Left lung (tissue), 10 donors: ENCODE measurements around the gene NUTM2A. TPM values are rescaled to one million over a fixed set of nuclear protein-coding genes. Genes with fewer than 3 reads are reported as not detected.
"Not testable (repeated sequence)": the region's sequence is repeated elsewhere in the genome, so short reads cannot be mapped to it uniquely, and the experiment has no call there.

Source experiments
- ATAC-seq: fragments of 200-7000 bp; cut with Tn5 transposase; one replicate; pipeline ENCODE4 v1.9.1; 2020; ENCODE audit warnings: moderate library complexity
- DNase-seq, 4 donors: peaks; one replicate each; pipeline ENCODE4 v3.0.0-alpha.2; 2013 to 2020
- H3K27ac ChIP-seq, 2 donors: fragments of 200-600 bp; sonication (generic) in 1 of 2; one replicate each; pipeline versions ENCODE4 v1.5.0 to v1.8.0; 2020 to 2021
- H3K27me3 ChIP-seq, 2 donors: fragments of 200-600 bp; sonication (generic) in 1 of 2; one replicate each; pipeline versions ENCODE4 v1.5.0 to v1.8.0; 2020 to 2021
- H3K36me3 ChIP-seq, 2 donors: fragments of 200-600 bp; sonication (generic) in 1 of 2; one replicate each; pipeline versions ENCODE4 v1.5.0 to v1.8.0; 2020 to 2021
- H3K4me1 ChIP-seq, 2 donors: fragments of 200-600 bp; one replicate each; pipeline ENCODE4 v1.8.0; 2021
- H3K4me3 ChIP-seq, 2 donors: fragments of 200-600 bp; sonication (generic) in 1 of 2; one replicate each; pipeline versions ENCODE4 v1.5.0 to v1.8.0; 2020 to 2021; ENCODE audit warnings: mild to moderate bottlenecking in 1 of 2
- H3K9me3 ChIP-seq, 2 donors: fragments of 200-600 bp; sonication (generic) in 1 of 2; one replicate each; pipeline versions ENCODE4 v1.5.0 to v1.8.0; 2020 to 2021
- intact Hi-C, 2 donors: fragments of 100-400 bp; cut with DNase I; formaldehyde crosslinking; loops; one replicate each; pipeline versions ENCODE4 v1.11.2 to v1.14.2; 2022
- polyA plus RNA-seq, 6 donors: library from polyadenylated mRNA; unstranded; fragments of 120-200 nt; gene quantifications; one replicate each; pipeline ENCODE4 v1.2.1, GENCODE V29; 2013; ENCODE audit not compliant: insufficient read length in 6 of 6
- total RNA-seq, 2 donors: library from RNA; stranded (reverse); fragmentation: NEBNext Ultra II Directional; extraction: Animal tissue kit (Norgen Biotek cat#: 25700); gene quantifications; one replicate each; pipeline ENCODE4 v1.2.1, GENCODE V29; 2021
- donor health status: DM: no; HTN: yes; CAD: no.
- donor health status: DM: no; HTN: no; CAD: no.

The NUTM2A gene
- total and polyA plus RNA-seq, 8 donors, result 0.20 to 4.7 (median 2.8) TPM

GRCh38 chr10:87216120-87216519 is 9.1 kb upstream of the NUTM2A start:
- Histone ChIP-seq H3K4me1 (peaks cover 0 to 11% of the 10 kb centered on the region in 2 donors), H3K27ac (peak overlapping the region in 1 of 2 donors; percentile 45)
- H3K9me3 ChIP-seq, H3K4me3 ChIP-seq, H3K36me3 ChIP-seq, intact Hi-C loops, H3K27me3 ChIP-seq: not testable (repeated sequence)
- DNase-seq, result peak in 1 of 4 donors; percentile 78
- ATAC-seq, result peak; percentile 65

DNA sequence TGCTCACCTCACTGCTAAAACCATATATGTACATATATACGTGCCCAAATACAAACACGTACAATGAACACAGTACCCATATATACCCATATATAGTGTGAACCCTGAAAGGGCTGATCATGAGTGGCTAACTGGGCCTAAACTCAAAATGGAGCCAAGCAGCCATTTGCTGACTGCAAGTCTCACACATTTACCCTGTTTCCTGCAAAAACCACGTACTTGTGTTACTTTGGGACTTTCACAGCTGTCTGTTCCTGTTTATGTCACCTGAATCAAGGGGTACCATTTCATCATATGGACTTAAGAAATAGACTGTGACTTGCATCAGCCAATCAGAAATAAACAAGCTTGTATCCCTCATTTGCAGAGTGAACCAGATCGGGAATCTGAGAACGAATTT is 5.9 kb upstream of the NUTM2A start:
- intact Hi-C loops, DNase-seq, H3K4me3 ChIP-seq, H3K27me3 ChIP-seq, H3K27ac ChIP-seq, H3K36me3 ChIP-seq, ATAC-seq, H3K9me3 ChIP-seq: not testable (repeated sequence)
- H3K4me1 ChIP-seq, result peaks cover 0 to 11% of the 10 kb centered on the region in 2 donors

DNA sequence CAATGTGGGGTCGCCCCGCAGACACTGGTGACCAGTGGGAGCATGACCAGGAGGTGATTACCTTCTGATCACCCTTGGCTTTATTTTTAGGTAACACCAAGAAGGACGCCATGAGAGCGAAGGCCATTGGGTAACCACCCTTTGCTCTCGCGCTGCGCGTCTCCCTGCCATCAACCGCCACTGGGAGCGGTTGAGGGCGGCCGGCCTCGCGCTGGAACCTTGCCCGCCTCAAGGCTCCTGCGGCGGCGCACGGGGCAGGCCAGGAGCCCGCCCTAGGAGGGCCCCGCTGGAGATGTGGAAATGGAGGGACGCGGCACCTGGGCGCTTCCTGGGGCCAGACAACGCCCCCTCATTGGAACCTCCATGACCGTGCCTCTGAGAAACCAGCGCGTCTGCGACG is 2.5 kb upstream of the NUTM2A start:
- ATAC-seq, intact Hi-C loops: not testable (repeated sequence)

GRCh38 chr10:87228247-87228646 is 3.0 kb downstream of the NUTM2A start:
- H3K27me3 ChIP-seq, H3K36me3 ChIP-seq, H3K4me3 ChIP-seq, H3K9me3 ChIP-seq, H3K4me1 ChIP-seq, H3K27ac ChIP-seq, intact Hi-C loops, ATAC-seq, DNase-seq: not testable (repeated sequence)

More for the DNA sequence above, 2.5 kb upstream of the NUTM2A start:
- not testable (repeated sequence) for H3K27me3 ChIP-seq, H3K36me3 ChIP-seq, H3K4me1 ChIP-seq, DNase-seq, H3K9me3 ChIP-seq, H3K27ac ChIP-seq, H3K4me3 ChIP-seq

GRCh38 chr10:87229211-87229610 is 4.0 kb downstream of the NUTM2A start:
- H3K4me3 ChIP-seq, H3K27ac ChIP-seq, intact Hi-C loops, H3K36me3 ChIP-seq, H3K9me3 ChIP-seq, H3K4me1 ChIP-seq, DNase-seq, H3K27me3 ChIP-seq, ATAC-seq: not testable (repeated sequence)

GRCh38 chr10:87234854-87235253 is 9.6 kb downstream of the NUTM2A start:
- H3K27ac ChIP-seq, H3K36me3 ChIP-seq, H3K4me3 ChIP-seq, H3K27me3 ChIP-seq, intact Hi-C loops, ATAC-seq, H3K4me1 ChIP-seq, DNase-seq, H3K9me3 ChIP-seq: not testable (repeated sequence)

- H3K4me3 ChIP-seq, H3K27ac ChIP-seq, ATAC-seq, H3K27me3 ChIP-seq, H3K4me1 ChIP-seq, H3K36me3 ChIP-seq, DNase-seq, H3K9me3 ChIP-seq, intact Hi-C loops: not testable (repeated sequence)
Measured at GRCh38 chr10:87237244-87237643, 12.0 kb downstream of the NUTM2A start.

- DNase-seq, intact Hi-C loops, H3K27me3 ChIP-seq, H3K27ac ChIP-seq, H3K36me3 ChIP-seq, H3K4me3 ChIP-seq, H3K9me3 ChIP-seq, H3K4me1 ChIP-seq: not testable (repeated sequence)
- ATAC-seq, result peak; percentile 66
Measured at GRCh38 chr10:87239346-87239808, 14.1 kb downstream of the NUTM2A start.

- H3K27ac ChIP-seq, ATAC-seq, H3K4me3 ChIP-seq, H3K9me3 ChIP-seq, H3K27me3 ChIP-seq, H3K36me3 ChIP-seq, intact Hi-C loops, H3K4me1 ChIP-seq, DNase-seq: not testable (repeated sequence)
Measured at GRCh38 chr10:87242192-87242591, 16.9 kb downstream of the NUTM2A start.

DNA sequence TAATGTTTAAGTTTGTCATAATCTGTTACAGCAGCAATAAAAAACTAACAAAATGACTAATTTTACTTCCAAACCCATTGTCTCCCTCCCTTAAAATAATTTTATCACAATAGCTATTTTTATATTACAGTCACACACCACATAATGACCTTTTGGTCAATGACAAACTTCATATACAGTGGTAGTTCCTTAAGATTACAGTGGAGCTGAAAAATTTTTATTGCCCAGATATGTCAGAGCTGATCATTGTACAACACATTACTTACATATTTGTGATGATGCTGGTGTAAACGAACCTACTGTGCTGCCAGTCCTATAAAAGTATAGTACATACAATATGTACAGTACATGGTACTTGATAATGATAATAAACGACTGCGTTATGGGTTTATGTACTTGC is 22.1 kb downstream of the NUTM2A start:
- ATAC-seq, H3K4me1 ChIP-seq, H3K9me3 ChIP-seq, H3K27me3 ChIP-seq, DNase-seq, H3K27ac ChIP-seq, H3K36me3 ChIP-seq, intact Hi-C loops, H3K4me3 ChIP-seq: not testable (repeated sequence)

DNA sequence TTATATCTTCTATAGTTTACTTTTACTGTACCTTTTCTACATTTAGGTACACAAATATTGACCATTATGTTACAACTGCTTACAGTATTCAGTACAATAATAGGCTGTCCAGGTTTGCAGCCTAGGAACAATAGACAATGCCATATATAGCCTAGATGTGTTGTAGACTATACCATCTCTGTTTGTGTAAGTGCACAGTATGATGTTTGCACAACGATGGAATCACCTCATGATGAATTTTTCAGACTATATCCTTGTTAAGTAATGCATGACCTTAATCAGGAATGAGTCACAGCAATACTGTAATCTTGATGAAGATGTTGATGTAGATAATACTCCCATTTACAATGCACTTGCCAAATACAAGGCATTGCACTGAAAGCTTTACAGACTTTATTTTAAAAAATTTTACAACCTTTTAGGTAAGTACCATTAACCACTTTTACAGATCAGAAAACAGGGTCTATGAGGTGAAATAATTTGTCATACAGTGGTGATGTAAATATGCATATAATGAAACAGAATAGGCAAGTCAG is 23.6 kb downstream of the NUTM2A start:
- H3K4me1 ChIP-seq, H3K36me3 ChIP-seq, H3K27me3 ChIP-seq, H3K9me3 ChIP-seq, H3K4me3 ChIP-seq, H3K27ac ChIP-seq, intact Hi-C loops, DNase-seq, ATAC-seq: not testable (repeated sequence)

GRCh38 chr10:87280749-87281392 is 55.6 kb downstream of the NUTM2A start:
- DNase-seq, H3K27me3 ChIP-seq, H3K36me3 ChIP-seq, H3K4me1 ChIP-seq, intact Hi-C loops, H3K4me3 ChIP-seq, H3K9me3 ChIP-seq, H3K27ac ChIP-seq: not testable (repeated sequence)
- ATAC-seq, result peak; percentile 62
